PFSK-1 (cell line): ENCODE results near the gene RBM15.

Experiments
- FOXP2 ChIP-seq: optimal IDR thresholded peaks from 2 replicates; pipeline ENCODE3; 2011; ENCODE audit warnings: borderline replicate concordance, control low read depth, inconsistent platforms; ENCODE audit not compliant: insufficient read depth; ENCODE audit errors: extremely low read length, extremely low read depth
- POLR2AphosphoS5 ChIP-seq: IDR thresholded peaks from 2 replicates; pipeline ENCODE4 v1.6.1; 2012; ENCODE audit warnings: low read depth, mild to moderate bottlenecking, control low read depth, low read length, moderate library complexity
- SIN3A ChIP-seq: IDR thresholded peaks from 2 replicates; pipeline ENCODE4 v1.6.1; 2012; ENCODE audit warnings: mild to moderate bottlenecking, low read length, moderate library complexity, borderline replicate concordance; ENCODE audit not compliant: insufficient read depth
- TAF1 ChIP-seq: IDR thresholded peaks from 2 replicates; pipeline ENCODE4 v1.6.1; 2012; ENCODE audit warnings: low read length, control low read depth, borderline replicate concordance; ENCODE audit not compliant: insufficient read depth
- TF ChIP-seq, protein P1 (sequence below), 2 experiments: IDR thresholded peaks; 2 replicates each; pipeline versions ENCODE4 v1.6.1 to v1.8.0; 2011 to 2012; ENCODE audit warnings: low read depth in 2 of 2, low read length in 2 of 2, control low read depth in 1 of 2, inconsistent platforms in 1 of 2, mild to moderate bottlenecking in 1 of 2, moderate library complexity in 1 of 2; ENCODE audit not compliant: insufficient read depth in 1 of 2

The RBM15 gene

DNA sequence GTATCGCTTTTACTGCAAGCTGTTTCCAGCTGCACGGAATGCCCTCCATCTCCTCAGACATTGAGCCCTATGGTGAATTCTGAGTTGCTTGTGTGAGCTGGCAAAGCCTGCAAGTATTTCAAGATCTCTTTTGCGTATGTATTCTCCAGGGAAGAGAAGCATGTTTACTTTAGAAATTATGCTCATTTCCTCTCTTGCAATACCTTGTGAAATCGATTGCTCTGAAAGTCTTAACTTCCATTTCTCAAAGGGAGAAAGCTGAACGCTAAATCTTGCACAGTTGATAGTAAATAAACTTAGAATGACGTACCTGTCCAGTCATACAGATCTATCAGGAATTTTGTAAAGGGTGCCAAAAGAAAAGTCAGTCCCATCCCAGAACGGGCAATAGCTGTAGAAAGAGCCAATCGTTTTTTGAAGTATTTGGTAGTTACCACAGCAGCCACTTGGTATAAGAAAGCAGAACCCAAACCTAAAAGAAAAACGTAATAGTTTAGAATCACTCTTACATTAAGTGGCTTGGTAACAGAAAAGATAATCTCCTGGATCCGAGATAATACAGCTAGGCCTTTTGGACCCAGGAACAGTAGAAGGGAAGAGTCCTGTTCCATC, 41.6 kb downstream of the RBM15 start:
- TF ChIP-seq, protein P1, sequence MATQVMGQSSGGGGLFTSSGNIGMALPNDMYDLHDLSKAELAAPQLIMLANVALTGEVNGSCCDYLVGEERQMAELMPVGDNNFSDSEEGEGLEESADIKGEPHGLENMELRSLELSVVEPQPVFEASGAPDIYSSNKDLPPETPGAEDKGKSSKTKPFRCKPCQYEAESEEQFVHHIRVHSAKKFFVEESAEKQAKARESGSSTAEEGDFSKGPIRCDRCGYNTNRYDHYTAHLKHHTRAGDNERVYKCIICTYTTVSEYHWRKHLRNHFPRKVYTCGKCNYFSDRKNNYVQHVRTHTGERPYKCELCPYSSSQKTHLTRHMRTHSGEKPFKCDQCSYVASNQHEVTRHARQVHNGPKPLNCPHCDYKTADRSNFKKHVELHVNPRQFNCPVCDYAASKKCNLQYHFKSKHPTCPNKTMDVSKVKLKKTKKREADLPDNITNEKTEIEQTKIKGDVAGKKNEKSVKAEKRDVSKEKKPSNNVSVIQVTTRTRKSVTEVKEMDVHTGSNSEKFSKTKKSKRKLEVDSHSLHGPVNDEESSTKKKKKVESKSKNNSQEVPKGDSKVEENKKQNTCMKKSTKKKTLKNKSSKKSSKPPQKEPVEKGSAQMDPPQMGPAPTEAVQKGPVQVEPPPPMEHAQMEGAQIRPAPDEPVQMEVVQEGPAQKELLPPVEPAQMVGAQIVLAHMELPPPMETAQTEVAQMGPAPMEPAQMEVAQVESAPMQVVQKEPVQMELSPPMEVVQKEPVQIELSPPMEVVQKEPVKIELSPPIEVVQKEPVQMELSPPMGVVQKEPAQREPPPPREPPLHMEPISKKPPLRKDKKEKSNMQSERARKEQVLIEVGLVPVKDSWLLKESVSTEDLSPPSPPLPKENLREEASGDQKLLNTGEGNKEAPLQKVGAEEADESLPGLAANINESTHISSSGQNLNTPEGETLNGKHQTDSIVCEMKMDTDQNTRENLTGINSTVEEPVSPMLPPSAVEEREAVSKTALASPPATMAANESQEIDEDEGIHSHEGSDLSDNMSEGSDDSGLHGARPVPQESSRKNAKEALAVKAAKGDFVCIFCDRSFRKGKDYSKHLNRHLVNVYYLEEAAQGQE (IDR thresholded peaks at IDR 0.05; ENCODE audit: insufficient read depth in 1 of 2, low read depth in 2 of 2, low read length in 2 of 2) = no peak
- TF ChIP-seq FOXP2 = no peak
- TF ChIP-seq SIN3A = no peak

DNA sequence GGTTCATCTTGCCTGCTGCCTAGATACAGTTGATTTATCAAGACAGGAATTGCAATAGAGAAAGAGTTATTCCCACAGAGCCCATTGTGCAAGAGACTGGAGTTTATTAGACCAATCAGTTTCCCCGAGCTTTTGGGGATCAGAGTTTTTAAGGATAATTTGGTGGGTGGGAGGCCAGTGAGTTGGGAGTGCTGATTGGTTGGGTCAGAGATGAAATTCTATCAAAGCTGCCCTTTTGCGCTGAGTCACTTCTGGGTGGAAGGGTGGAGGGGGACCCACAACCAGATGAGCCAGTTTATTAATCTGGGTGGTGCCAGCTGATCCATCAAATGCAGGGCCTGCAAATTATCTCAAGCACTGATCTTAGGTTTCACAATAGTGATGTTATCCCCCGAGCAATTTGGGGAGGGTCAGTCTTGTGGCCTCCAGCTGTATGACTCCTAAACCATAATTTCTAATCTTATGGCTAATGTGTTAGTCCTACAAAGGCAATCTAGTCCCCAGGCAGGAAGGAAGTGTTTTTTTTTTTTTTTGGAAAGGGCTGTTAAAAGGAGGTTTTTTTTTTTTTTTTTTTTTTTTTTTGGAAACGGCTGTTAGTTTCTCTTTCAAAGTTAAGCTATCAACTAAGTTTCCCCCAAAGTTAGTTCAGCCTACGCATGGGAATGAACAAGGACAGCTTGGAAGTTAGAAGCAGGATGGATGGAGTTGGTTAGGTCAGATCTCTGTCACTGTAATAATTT, 44.2 kb downstream of the RBM15 start:
- TF ChIP-seq POLR2AphosphoS5 (no peak), SIN3A (no peak), TAF1 (no peak), FOXP2 (no peak)
- TF ChIP-seq, protein P1 (IDR thresholded peaks at IDR 0.05; ENCODE audit: insufficient read depth in 1 of 2, low read depth in 2 of 2, low read length in 2 of 2) = no peak

DNA sequence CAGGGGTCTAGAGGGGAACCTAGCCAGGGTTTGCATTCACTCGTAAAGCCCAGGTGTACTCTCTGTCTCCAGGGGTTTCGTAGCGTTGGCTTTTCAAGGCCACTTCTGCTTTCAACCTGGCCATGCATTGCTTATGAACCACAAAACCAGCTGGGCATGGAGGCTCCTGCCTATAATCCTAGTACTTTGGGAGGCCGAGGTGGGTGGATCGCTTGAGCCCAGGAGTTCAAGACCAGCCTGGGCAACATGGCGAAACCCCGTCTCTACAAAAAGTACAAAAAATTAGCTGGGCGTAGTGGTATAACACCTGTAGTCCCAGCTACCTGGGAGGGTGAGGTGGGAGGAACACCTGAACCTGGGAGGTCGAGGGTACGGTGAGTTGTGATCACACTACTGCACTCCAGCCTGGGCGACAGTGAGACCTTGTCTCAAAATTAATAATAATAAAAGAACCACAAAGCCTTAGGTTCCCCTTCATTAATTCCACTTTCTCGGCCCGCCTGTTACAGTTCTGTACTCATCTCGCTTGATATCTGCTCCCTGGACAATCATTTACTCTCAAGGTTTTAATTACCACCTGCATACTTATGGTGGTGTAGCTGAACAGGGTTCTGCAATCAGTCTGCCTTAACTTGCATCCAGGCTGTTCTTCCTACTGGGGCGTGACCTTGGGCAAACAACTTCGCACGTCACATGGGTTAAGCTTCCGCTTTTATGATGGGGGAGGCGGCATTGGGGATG, 45.6 kb downstream of the RBM15 start:
- TF ChIP-seq, protein P1 (IDR thresholded peaks at IDR 0.05; ENCODE audit: insufficient read depth in 1 of 2, low read depth in 2 of 2, low read length in 2 of 2) = no peak
- TF ChIP-seq SIN3A (no peak), POLR2AphosphoS5 (no peak), FOXP2 (no peak), TAF1 (no peak)

DNA sequence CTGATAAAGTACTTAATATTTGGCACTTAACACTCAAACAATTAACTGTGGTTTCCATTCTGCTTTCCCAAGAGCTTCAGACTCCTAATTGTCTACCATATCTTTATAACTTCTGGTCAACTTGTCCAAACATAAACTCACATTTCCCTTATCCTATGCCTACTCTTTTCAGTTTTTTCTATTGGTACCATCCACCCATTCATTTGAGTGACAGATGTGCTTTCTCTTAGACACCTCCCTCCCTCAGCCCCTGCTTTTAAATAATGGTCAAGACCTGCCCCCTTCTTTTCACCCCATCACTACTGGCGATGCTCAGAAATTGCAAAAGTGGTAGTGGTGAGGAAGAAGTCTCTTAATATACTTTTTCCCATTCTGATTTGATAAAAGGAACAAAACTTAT, 46.2 kb downstream of the RBM15 start:
- TF ChIP-seq TAF1 = no peak
- TF ChIP-seq, protein P1 (IDR thresholded peaks at IDR 0.05; ENCODE audit: insufficient read depth in 1 of 2, low read depth in 2 of 2, low read length in 2 of 2) = no peak
- no peak for TF ChIP-seq SIN3A
- no peak for TF ChIP-seq FOXP2
- no peak for TF ChIP-seq POLR2AphosphoS5
